HCT116 (cell line): ENCODE data around the gene CALR3. TPM values are rescaled to one million over a fixed set of nuclear protein-coding genes. Genes with fewer than 3 reads are reported as not detected.

ENCODE experiments used
- ATAC-seq: fragments of 200-7000 bp; cut with Tn5 transposase; 2 replicates; pipeline ENCODE4 v1.9.1; 2020; ENCODE audit warnings: mild to moderate bottlenecking, moderate library complexity
- BruUV-seq: library from RNA; stranded (reverse); fragments of 400-500 nt; replicated peaks from 2 replicates; lab custom pipeline; 2021; lab: Mats Ljungman, UMichigan
- CTCF ChIA-PET: fragments of 300-600 bp; sonication (Branson Sonifier 250); formaldehyde crosslinking; loops from one replicate; lab custom pipeline; 2021; ENCODE audit warnings: antibody characterized with exemption; lab: Charles Lee
- POLR2A ChIA-PET: fragments of 300-600, 350-600 bp; sonication (Branson Sonifier 250); formaldehyde crosslinking; loops from one replicate; lab custom pipeline; 2021; ENCODE audit warnings: antibody characterized with exemption; lab: Charles Lee
- RAD21 ChIA-PET, 2 experiments: fragments of 300-600 bp; sonication (Branson Sonifier 250); formaldehyde crosslinking; loops; one replicate each; lab custom pipeline; 2023; ENCODE audit warnings: low total read pairs in 2 of 2; ENCODE audit not compliant: uncharacterized antibody in 2 of 2, unreplicated experiment in 2 of 2, low non-redundant PET in 1 of 2; lab: Charles Lee
- DNase-seq: peaks from one replicate; pipeline ENCODE4 v3.0.0-alpha.2; 2010; ENCODE audit warnings: low read depth, low spot score
- H2AFZ ChIP-seq: fragments of 200-600 bp; shearing (Covaris generic), sonication (generic); 2 replicates; pipeline ENCODE4 v1.6.1; 2017; ENCODE audit warnings: low read depth, mixed run types, mixed read lengths, antibody characterized with exemption, low read length; ENCODE audit not compliant: poor library complexity, severe bottlenecking
- H3K27ac ChIP-seq: 2 replicates; pipeline ENCODE4 v1.5.1; 2012; ENCODE audit warnings: low read depth, low read length
- H3K27me3 ChIP-seq: fragments of 200-600 bp; sonication (generic); 2 replicates; pipeline ENCODE4 v1.6.1; 2016; ENCODE audit warnings: mixed run types, low read length, mixed read lengths; ENCODE audit not compliant: insufficient read depth
- H3K36me3 ChIP-seq, 2 experiments: fragments of 200-500 bp in 1 of 2; fragments of 200-600 bp in 1 of 2; sonication (Bioruptor generic) in 1 of 2; sonication (generic) in 1 of 2; 2 replicates each; pipeline versions ENCODE4 v1.5.1 to v1.6.1; 2014 to 2016; ENCODE audit warnings: low read length in 2 of 2, inconsistent platforms in 1 of 2, mixed read lengths in 1 of 2, mixed run types in 1 of 2; ENCODE audit not compliant: insufficient read depth in 2 of 2, control insufficient read depth in 1 of 2
- H3K4me1 ChIP-seq, 2 experiments: fragments of 200-600 bp in 1 of 2; sonication (generic) in 1 of 2; 2 replicates each; pipeline versions ENCODE4 v1.5.1 to v1.6.1; 2012 to 2017; ENCODE audit warnings: low read length in 2 of 2, inconsistent platforms in 1 of 2, mild to moderate bottlenecking in 1 of 2, mixed read lengths in 1 of 2, mixed run types in 1 of 2, moderate library complexity in 1 of 2; ENCODE audit not compliant: insufficient read depth in 2 of 2, control insufficient read depth in 1 of 2
- H3K4me2 ChIP-seq: fragments of 200-600 bp; sonication (generic); 2 replicates; pipeline ENCODE4 v1.6.1; 2017; ENCODE audit warnings: mixed run types, low read length, mixed read lengths
- H3K4me3 ChIP-seq, 2 experiments: fragments of 200-600 bp in 1 of 2; sonication (generic) in 1 of 2; replicated peaks in 1 of 2; 2 replicates each; pipeline ENCODE4 v1.5.1; 2011 to 2016; ENCODE audit warnings: low read length in 2 of 2, control low read depth in 1 of 2, low read depth in 1 of 2, mild to moderate bottlenecking in 1 of 2, mixed read lengths in 1 of 2, mixed run types in 1 of 2
- H3K79me2 ChIP-seq: fragments of 200-600 bp; sonication (generic); 2 replicates; pipeline ENCODE4 v1.6.1; 2017; ENCODE audit warnings: mild to moderate bottlenecking, mixed run types, low read length, moderate library complexity, mixed read lengths; ENCODE audit not compliant: insufficient read depth
- H3K9ac ChIP-seq: fragments of 200-600 bp; sonication (generic); 2 replicates; pipeline ENCODE4 v1.6.1; 2016; ENCODE audit warnings: low read length, mixed read lengths
- H3K9me2 ChIP-seq: fragments of 200-600 bp; sonication (generic), shearing (Covaris generic); 2 replicates; pipeline ENCODE4 v1.6.1; 2017; ENCODE audit warnings: mixed run types, mild to moderate bottlenecking, moderate library complexity; ENCODE audit not compliant: insufficient read depth
- H3K9me3 ChIP-seq, 2 experiments: fragments of 200-500 bp in 1 of 2; fragments of 200-600 bp in 1 of 2; sonication (Bioruptor generic) in 1 of 2; sonication (generic) in 1 of 2; 2 replicates each; pipeline ENCODE4 v1.6.1; 2014 to 2017; ENCODE audit warnings: low read length in 2 of 2, mixed read lengths in 2 of 2, inconsistent platforms in 1 of 2, low read depth in 1 of 2, mild to moderate bottlenecking in 1 of 2, mixed run types in 1 of 2, moderate library complexity in 1 of 2; ENCODE audit not compliant: control insufficient read depth in 1 of 2, insufficient read depth in 1 of 2
- H4K20me1 ChIP-seq: fragments of 200-600 bp; sonication (generic), shearing (Covaris generic); 2 replicates; pipeline ENCODE4 v1.6.1; 2017; ENCODE audit warnings: mixed run types, mild to moderate bottlenecking, moderate library complexity; ENCODE audit not compliant: insufficient read depth
- ATF3 ChIP-seq: IDR thresholded peaks from 2 replicates; pipeline ENCODE4 v1.6.1; 2012
- CBX3 ChIP-seq: IDR thresholded peaks from 2 replicates; pipeline ENCODE4 v1.6.1; 2012; ENCODE audit warnings: low read depth
- CEBPB ChIP-seq: IDR thresholded peaks from 2 replicates; pipeline ENCODE4 v1.6.1; 2012; ENCODE audit warnings: low read depth
- CTCF ChIP-seq, 3 experiments: fragments of 200-600 bp in 1 of 3; sonication (generic) in 1 of 3; IDR thresholded peaks in 2 of 3; conservative IDR thresholded peaks in 1 of 3; 2 replicates each; pipeline ENCODE4 v1.5.1; 2012 to 2017; ENCODE audit warnings: low read depth in 2 of 3, low read length in 2 of 3, antibody characterized with exemption in 1 of 3, borderline replicate concordance in 1 of 3, control low read depth in 1 of 3, mild to moderate bottlenecking in 1 of 3, mixed read lengths in 1 of 3, mixed run types in 1 of 3, moderate library complexity in 1 of 3; ENCODE audit not compliant: insufficient read depth in 1 of 3
- EGR1 ChIP-seq: IDR thresholded peaks from 2 replicates; pipeline ENCODE4 v1.6.1; 2012; ENCODE audit warnings: low read depth
- ELF1 ChIP-seq: IDR thresholded peaks from 2 replicates; pipeline ENCODE4 v1.6.1; 2012; ENCODE audit warnings: low read depth, borderline replicate concordance
- EZH2 ChIP-seq: fragments of 200-600 bp; sonication (generic); IDR thresholded peaks from 2 replicates; pipeline ENCODE4 v1.6.1; 2017; ENCODE audit warnings: antibody characterized with exemption, mixed run types
- EZH2phosphoT487 ChIP-seq: fragments of 200-600 bp; IDR thresholded peaks from 2 replicates; pipeline ENCODE4 v1.6.1; 2018; ENCODE audit warnings: antibody characterized with exemption, borderline replicate concordance
- FOSL1 ChIP-seq: IDR thresholded peaks from 2 replicates; pipeline ENCODE4 v1.6.1; 2012; ENCODE audit warnings: low read depth
- JUND ChIP-seq: IDR thresholded peaks from 2 replicates; pipeline ENCODE4 v1.6.1; 2012
- POLR2A ChIP-seq: IDR thresholded peaks from 2 replicates; pipeline ENCODE4 v1.7.0; 2011; ENCODE audit warnings: borderline replicate concordance; ENCODE audit not compliant: insufficient read depth, insufficient read length; ENCODE audit errors: extremely low read depth
- POLR2AphosphoS5 ChIP-seq: IDR thresholded peaks from 2 replicates; pipeline ENCODE4 v1.6.1; 2011; ENCODE audit warnings: mild to moderate bottlenecking, low read depth, low read length, moderate library complexity
- RAD21 ChIP-seq: IDR thresholded peaks from 2 replicates; pipeline ENCODE4 v1.6.1; 2012; ENCODE audit warnings: low read depth, mild to moderate bottlenecking
- REST ChIP-seq: IDR thresholded peaks from 2 replicates; pipeline ENCODE4 v1.6.1; 2012; ENCODE audit warnings: low read depth
- SIN3A ChIP-seq: IDR thresholded peaks from 2 replicates; pipeline ENCODE4 v1.6.1; 2012; ENCODE audit warnings: low read depth
- SRF ChIP-seq: IDR thresholded peaks from 2 replicates; pipeline ENCODE4 v1.6.1; 2012; ENCODE audit warnings: low read depth
- TCF7L2 ChIP-seq: IDR thresholded peaks from 2 replicates; pipeline ENCODE4 v1.7.0; 2011; ENCODE audit warnings: borderline replicate concordance, inconsistent platforms; ENCODE audit not compliant: insufficient read depth, insufficient read length; ENCODE audit errors: extremely low read depth
- YY1 ChIP-seq: IDR thresholded peaks from 2 replicates; pipeline ENCODE4 v1.6.1; 2011; ENCODE audit warnings: low read length, low read depth, moderate library complexity, mild to moderate bottlenecking; ENCODE audit not compliant: insufficient replicate concordance; ENCODE audit errors: extremely low read depth
- ZFX ChIP-seq: fragments of 450-650 bp; IDR thresholded peaks from 2 replicates; pipeline ENCODE4 v1.6.1; 2017
- ZNF274 ChIP-seq: fragments of 200-500 bp; sonication (Bioruptor generic); IDR thresholded peaks from 2 replicates; pipeline ENCODE4 v1.6.1; 2014; ENCODE audit warnings: mild to moderate bottlenecking, low read depth, low read length, inconsistent platforms
- intact Hi-C: fragments of 100-400 bp; cut with micrococcal nuclease; formaldehyde crosslinking; loops from 2 replicates; pipeline ENCODE4 v1.10.0; 2022
- total RNA-seq: library from RNA; stranded (reverse); gene quantifications from one replicate; pipeline ENCODE4 v1.2.1, GENCODE V29; 2021; ENCODE audit not compliant: unreplicated experiment

The CALR3 gene
- total RNA-seq, 1 experiment from 2014 or later, result not detected

GRCh38 chr19:16518061-16518460 is 22.1 kb upstream of the CALR3 start (continued):
- TF ChIP-seq TCF7L2 (no peak), SIN3A (no peak), YY1 (no peak), POLR2A (no peak)
- TF ChIP-seq, all 23 proteins: peak for 0

- BruUV-seq, result no TSS peak
- no peak overlapping the region for H3K9ac ChIP-seq
- H3K9me3 ChIP-seq, result no peaks in the 10 kb centered on the region
- ChIA-PET RAD21 (no interaction called here), CTCF (no interaction called here), POLR2A (no interaction called here)
- no peak for DNase-seq
- no peaks in the 10 kb centered on the region for H3K79me2 ChIP-seq
- H3K4me3 ChIP-seq, result no peak overlapping the region
- H2AFZ ChIP-seq, result no peak overlapping the region
- H3K4me2 ChIP-seq, result no peak overlapping the region
- peaks cover 27 to 45% of the 10 kb centered on the region in 2 experiments; a peak in 3 of 4 replicates for H3K36me3 ChIP-seq
- intact Hi-C loops, result no loop called here
- ATAC-seq, result peak; percentile 16; the same call in 1 of the 2 replicates
- TF ChIP-seq POLR2AphosphoS5 (no peak), CBX3 (no peak), EGR1 (no peak), POLR2A (no peak), JUND (no peak), EZH2phosphoT487 (no peak), TCF7L2 (no peak), CTCF (IDR thresholded peaks at IDR 0.05 in 2 of 3, conservative IDR thresholded peaks at IDR 0.05 in 1 of 3; ENCODE audit: borderline replicate concordance in 1 of 3, insufficient read depth in 1 of 3, low read depth in 2 of 3, low read length in 2 of 3) (no peak), FOSL1 (no peak), ZNF274 (no peak), EZH2 (no peak), REST (no peak), SRF (no peak), YY1 (no peak), ATF3 (no peak), SIN3A (no peak), ZFX (no peak), RAD21 (no peak), ELF1 (no peak), CEBPB (no peak)
- no peaks in the 10 kb centered on the region for H4K20me1 ChIP-seq
- no peak overlapping the region for H3K27ac ChIP-seq
- no peaks in the 10 kb centered on the region for H3K27me3 ChIP-seq
- no peaks in the 10 kb centered on the region for H3K4me1 ChIP-seq
- H3K9me2 ChIP-seq, result no peaks in the 10 kb centered on the region
These were observed 21.1 kb upstream of the CALR3 start for GRCh38 chr19:16516923-16517610.
